ENCODE measurements around the gene ROR1. TPM values are rescaled to one million over a fixed set of nuclear protein-coding genes. Genes with fewer than 3 reads are reported as not detected.

Gene ROR1
- total RNA-seq, 1 experiment from 2014 or later = 56.3 TPM

DNA sequence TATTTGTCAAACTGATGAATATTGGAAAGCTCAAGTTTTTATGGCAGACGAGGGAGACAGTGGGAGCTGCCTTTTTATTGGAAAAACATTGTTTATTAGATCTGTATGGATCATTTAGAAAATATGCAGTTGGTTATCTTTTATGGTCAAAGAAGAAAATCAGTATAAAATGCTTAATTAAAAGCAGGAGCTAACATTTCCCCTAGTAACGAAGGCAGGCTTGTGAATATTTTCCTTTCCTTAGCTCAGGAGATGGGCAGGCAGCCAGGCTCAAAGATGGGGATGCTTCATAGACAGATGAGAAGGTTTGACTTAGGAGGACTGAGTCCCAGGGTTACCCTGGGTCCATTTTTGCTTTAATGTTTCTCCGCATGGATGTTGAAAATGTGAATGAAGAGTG lies 26.0 kb downstream of the ROR1 start:
- no peak for DNase-seq (ENCODE audit: low spot score)
- H3K4me3 Mint-ChIP-seq = no peak overlapping the region
- CTCF ChIA-PET = interaction anchor here (0.8 to 2.8 kb wide), 5 partner anchors 9 to 125 kb away, joined by 3 to 14 read pairs (median 3); no protein-coding TSS in a partner anchor
- no peak for ATAC-seq
- H3K9me3 Mint-ChIP-seq = no peaks in the 10 kb centered on the region
- no peaks in the 10 kb centered on the region for H3K27me3 Mint-ChIP-seq (ENCODE audit: low read depth)
- POLR2A ChIA-PET = interaction anchor here (0.7 kb wide), 1 partner anchor 74 kb away, joined by 4 read pairs; no protein-coding TSS in a partner anchor
- TF ChIP-seq, protein P1, sequence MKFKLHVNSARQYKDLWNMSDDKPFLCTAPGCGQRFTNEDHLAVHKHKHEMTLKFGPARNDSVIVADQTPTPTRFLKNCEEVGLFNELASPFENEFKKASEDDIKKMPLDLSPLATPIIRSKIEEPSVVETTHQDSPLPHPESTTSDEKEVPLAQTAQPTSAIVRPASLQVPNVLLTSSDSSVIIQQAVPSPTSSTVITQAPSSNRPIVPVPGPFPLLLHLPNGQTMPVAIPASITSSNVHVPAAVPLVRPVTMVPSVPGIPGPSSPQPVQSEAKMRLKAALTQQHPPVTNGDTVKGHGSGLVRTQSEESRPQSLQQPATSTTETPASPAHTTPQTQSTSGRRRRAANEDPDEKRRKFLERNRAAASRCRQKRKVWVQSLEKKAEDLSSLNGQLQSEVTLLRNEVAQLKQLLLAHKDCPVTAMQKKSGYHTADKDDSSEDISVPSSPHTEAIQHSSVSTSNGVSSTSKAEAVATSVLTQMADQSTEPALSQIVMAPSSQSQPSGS (CRISPR knock-in tag; IDR thresholded peaks at IDR 0.05; ENCODE audit: borderline replicate concordance, low read depth) = no peak
- TF ChIP-seq MLX (CRISPR knock-in tag; IDR thresholded peaks at IDR 0.05) (no peak), NR3C1 (CRISPR knock-in tag; conservative IDR thresholded peaks at IDR 0.05; ENCODE audit: low read depth) (no peak), CTCF (IDR thresholded peaks at IDR 0.05) (no peak), ATF1 (CRISPR knock-in tag; IDR thresholded peaks at IDR 0.05) (no peak), MYBL2 (CRISPR knock-in tag; IDR thresholded peaks at IDR 0.05) (no peak), ARID4B (CRISPR knock-in tag; IDR thresholded peaks at IDR 0.05; ENCODE audit: borderline replicate concordance) (no peak), ZNF263 (CRISPR knock-in tag; IDR thresholded peaks at IDR 0.05; ENCODE audit: low read depth) (no peak), NFE2L1 (CRISPR knock-in tag; IDR thresholded peaks at IDR 0.05) (no peak), ZNF121 (CRISPR knock-in tag; IDR thresholded peaks at IDR 0.05) (no peak), ZNF416 (CRISPR knock-in tag; IDR thresholded peaks at IDR 0.05) (no peak), SMAD4 (CRISPR knock-in tag; IDR thresholded peaks at IDR 0.05) (no peak), TEAD1 (CRISPR knock-in tag; IDR thresholded peaks at IDR 0.05) (no peak), ATF3 (CRISPR knock-in tag; conservative IDR thresholded peaks at IDR 0.05) (no peak), ESRRA (CRISPR knock-in tag; IDR thresholded peaks at IDR 0.05; ENCODE audit: borderline replicate concordance) (no peak)
- TF ChIP-seq, protein P2, sequence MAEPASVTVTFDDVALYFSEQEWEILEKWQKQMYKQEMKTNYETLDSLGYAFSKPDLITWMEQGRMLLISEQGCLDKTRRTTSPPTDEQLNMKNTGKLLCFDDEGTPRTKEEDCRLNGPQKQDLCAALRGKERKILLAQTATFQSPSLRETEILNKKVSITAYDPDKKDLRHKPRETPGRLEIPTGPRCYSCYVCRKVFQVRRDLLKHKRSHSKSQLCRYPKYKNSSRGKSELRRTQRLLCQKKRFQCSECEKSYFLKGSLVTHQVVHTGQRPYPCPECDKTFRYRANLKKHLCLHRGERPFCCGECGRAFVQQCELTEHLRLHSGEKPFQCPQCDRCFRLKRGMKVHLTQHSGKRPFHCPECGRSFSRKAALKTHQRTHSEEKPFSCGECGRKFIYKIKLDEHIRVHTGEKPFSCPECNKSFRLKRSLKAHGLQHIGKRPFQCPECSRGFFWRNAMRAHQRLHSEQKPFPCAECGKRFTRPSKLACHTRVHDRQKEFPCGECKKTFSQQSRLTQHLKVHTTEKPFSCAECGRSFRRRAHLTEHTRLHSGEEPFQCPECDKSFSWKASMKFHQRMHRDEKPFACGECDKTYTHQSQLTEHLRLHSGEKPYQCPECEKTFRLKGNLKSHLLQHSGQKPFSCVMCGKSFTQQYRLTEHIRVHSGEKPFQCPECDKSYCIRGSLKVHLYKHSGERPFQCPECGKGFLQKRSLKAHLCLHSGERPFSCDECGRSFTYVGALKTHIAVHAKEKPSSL (CRISPR knock-in tag; conservative IDR thresholded peaks at IDR 0.05) = no peak
- TF ChIP-seq, protein P3, sequence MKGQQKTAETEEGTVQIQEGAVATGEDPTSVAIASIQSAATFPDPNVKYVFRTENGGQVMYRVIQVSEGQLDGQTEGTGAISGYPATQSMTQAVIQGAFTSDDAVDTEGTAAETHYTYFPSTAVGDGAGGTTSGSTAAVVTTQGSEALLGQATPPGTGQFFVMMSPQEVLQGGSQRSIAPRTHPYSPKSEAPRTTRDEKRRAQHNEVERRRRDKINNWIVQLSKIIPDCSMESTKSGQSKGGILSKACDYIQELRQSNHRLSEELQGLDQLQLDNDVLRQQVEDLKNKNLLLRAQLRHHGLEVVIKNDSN (CRISPR knock-in tag; IDR thresholded peaks at IDR 0.05) = no peak
- TF ChIP-seq, protein P4, sequence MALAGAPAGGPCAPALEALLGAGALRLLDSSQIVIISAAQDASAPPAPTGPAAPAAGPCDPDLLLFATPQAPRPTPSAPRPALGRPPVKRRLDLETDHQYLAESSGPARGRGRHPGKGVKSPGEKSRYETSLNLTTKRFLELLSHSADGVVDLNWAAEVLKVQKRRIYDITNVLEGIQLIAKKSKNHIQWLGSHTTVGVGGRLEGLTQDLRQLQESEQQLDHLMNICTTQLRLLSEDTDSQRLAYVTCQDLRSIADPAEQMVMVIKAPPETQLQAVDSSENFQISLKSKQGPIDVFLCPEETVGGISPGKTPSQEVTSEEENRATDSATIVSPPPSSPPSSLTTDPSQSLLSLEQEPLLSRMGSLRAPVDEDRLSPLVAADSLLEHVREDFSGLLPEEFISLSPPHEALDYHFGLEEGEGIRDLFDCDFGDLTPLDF (CRISPR knock-in tag; IDR thresholded peaks at IDR 0.05) = no peak
- TF ChIP-seq, protein P5, sequence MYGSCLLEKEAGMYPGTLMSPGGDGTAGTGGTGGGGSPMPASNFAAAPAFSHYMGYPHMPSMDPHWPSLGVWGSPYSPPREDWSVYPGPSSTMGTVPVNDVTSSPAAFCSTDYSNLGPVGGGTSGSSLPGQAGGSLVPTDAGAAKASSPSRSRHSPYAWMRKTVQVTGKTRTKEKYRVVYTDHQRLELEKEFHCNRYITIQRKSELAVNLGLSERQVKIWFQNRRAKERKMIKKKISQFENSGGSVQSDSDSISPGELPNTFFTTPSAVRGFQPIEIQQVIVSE (CRISPR knock-in tag; IDR thresholded peaks at IDR 0.05; ENCODE audit: borderline replicate concordance) = no peak
- H3K27ac Mint-ChIP-seq = peak overlapping the region; percentile 85
- H3K36me3 Mint-ChIP-seq = no peaks in the 10 kb centered on the region
- H3K4me1 Mint-ChIP-seq = peaks cover 86% of the 10 kb centered on the region
